HepG2 (cell line): Measurements from ENCODE around the gene DUS3L. TPM values are rescaled to one million over a fixed set of nuclear protein-coding genes. Genes with fewer than 3 reads are reported as not detected.
A peak's percentile ranks its signal among the peaks of the same experiment; 100 is the strongest.

Source experiments
- CEBPB ChIP-seq: IDR thresholded peaks from 2 replicates; pipeline ENCODE4 v1.6.1; 2011; ENCODE audit warnings: low read depth, low read length, improper control_type of control experiment, borderline replicate concordance
- CREM ChIP-seq, 2 experiments: sonication (generic) in 1 of 2; formaldehyde crosslinking in 1 of 2; IDR thresholded peaks; 2 replicates each; pipeline versions ENCODE4 v1.4.0 to v1.6.1; 2016 to 2020; ENCODE audit warnings: antibody characterized with exemption in 1 of 2, mild to moderate bottlenecking in 1 of 2, missing genetic modification reagents in 1 of 2
- MTA1 ChIP-seq: sonication (generic); formaldehyde crosslinking; IDR thresholded peaks from 2 replicates; pipeline ENCODE4 v1.4.0; 2020; ENCODE audit warnings: missing genetic modification reagents, mild to moderate bottlenecking, borderline replicate concordance
- PHF8 ChIP-seq: sonication (generic); formaldehyde crosslinking; IDR thresholded peaks from 2 replicates; pipeline ENCODE4 v1.5.0; 2020; ENCODE audit warnings: missing genetic modification reagents
- SMARCE1 ChIP-seq: fragments of 450-650 bp; IDR thresholded peaks from 2 replicates; pipeline ENCODE4 v1.6.1; 2017; ENCODE audit warnings: borderline replicate concordance
- ZNF138 ChIP-seq: sonication (generic); formaldehyde crosslinking; IDR thresholded peaks from 2 replicates; pipeline ENCODE4 v1.5.0; 2020; ENCODE audit warnings: mild to moderate bottlenecking, low read depth, missing genetic modification reagents
- ZNF382 ChIP-seq: sonication (generic); formaldehyde crosslinking; IDR thresholded peaks from 2 replicates; pipeline ENCODE4 v1.5.0; 2020; ENCODE audit warnings: missing genetic modification reagents, mild to moderate bottlenecking, borderline replicate concordance
- ZNF44 ChIP-seq: sonication (generic); formaldehyde crosslinking; IDR thresholded peaks from 2 replicates; pipeline ENCODE4 v1.5.1; 2020; ENCODE audit warnings: mild to moderate bottlenecking, missing genetic modification reagents
- ZNF547 ChIP-seq: sonication (generic); formaldehyde crosslinking; IDR thresholded peaks from 2 replicates; pipeline ENCODE4 v1.5.1; 2020; ENCODE audit warnings: mild to moderate bottlenecking, missing genetic modification reagents
- ZNF724P ChIP-seq: sonication (generic); formaldehyde crosslinking; IDR thresholded peaks from 2 replicates; pipeline ENCODE4 v1.8.0; 2022; ENCODE audit warnings: missing genetic modification reagents, borderline replicate concordance
- polyA plus RNA-seq, 8 experiments: library from polyadenylated mRNA; depleted of rRNA in 3 of 8; stranded (reverse) in 7 of 8; unstranded in 1 of 8; fragments of >200 nt; fragmentation: Illumina TruSeq in 4 of 8; extraction: Trizol in 4 of 8; gene quantifications; 2 replicates each; pipeline versions ENCODE4 v1.2.1 to v1.2.3, GENCODE V29; 2011 to 2016; ENCODE audit warnings: low read depth in 4 of 8, missing spikeins in 1 of 8, mixed read lengths in 1 of 8; ENCODE audit not compliant: insufficient read depth in 1 of 8
- total RNA-seq, 5 experiments: library from RNA; depleted of rRNA; stranded (reverse); fragments of >200 nt; fragmentation: Illumina TruSeq; extraction: Trizol; gene quantifications; 2 replicates each; pipeline ENCODE4 v1.2.3, GENCODE V29; 2016; ENCODE audit warnings: low read depth in 1 of 5
- TF ChIP-seq, protein P1 (sequence below): IDR thresholded peaks from 2 replicates; pipeline ENCODE4 v1.6.1; 2016; ENCODE audit warnings: low read depth
- TF ChIP-seq, protein P2 (sequence below): sonication (generic); formaldehyde crosslinking; IDR thresholded peaks from 2 replicates; pipeline ENCODE4 v1.8.0; 2023; ENCODE audit warnings: mild to moderate bottlenecking, missing genetic modification reagents
- TF ChIP-seq, protein P3 (sequence below): IDR thresholded peaks from 2 replicates; pipeline ENCODE4 v1.6.1; 2016
- TF ChIP-seq, protein P4 (sequence below): sonication (generic); formaldehyde crosslinking; IDR thresholded peaks from 2 replicates; pipeline ENCODE4 v1.4.0; 2020; ENCODE audit warnings: missing genetic modification reagents
- TF ChIP-seq, protein P5 (sequence below): sonication (generic); formaldehyde crosslinking; IDR thresholded peaks from 2 replicates; pipeline ENCODE4 v1.5.0; 2020; ENCODE audit warnings: mild to moderate bottlenecking, missing genetic modification reagents, borderline replicate concordance
- TF ChIP-seq, protein P6 (sequence below): sonication (generic); formaldehyde crosslinking; IDR thresholded peaks from 2 replicates; pipeline ENCODE4 v1.8.0; 2022; ENCODE audit warnings: missing genetic modification reagents, low read depth, mild to moderate bottlenecking, borderline replicate concordance
- TF ChIP-seq, protein P7 (sequence below): sonication (generic); formaldehyde crosslinking; IDR thresholded peaks from 2 replicates; pipeline ENCODE4 v1.5.1; 2020; ENCODE audit warnings: mild to moderate bottlenecking, missing genetic modification reagents, borderline replicate concordance

DUS3L gene
- total and polyA plus RNA-seq, 2 of the 13 experiments (the other 11 are each of a cell fraction or from before 2014, with no cell fraction given): 13.3 to 25.1 TPM

DNA sequence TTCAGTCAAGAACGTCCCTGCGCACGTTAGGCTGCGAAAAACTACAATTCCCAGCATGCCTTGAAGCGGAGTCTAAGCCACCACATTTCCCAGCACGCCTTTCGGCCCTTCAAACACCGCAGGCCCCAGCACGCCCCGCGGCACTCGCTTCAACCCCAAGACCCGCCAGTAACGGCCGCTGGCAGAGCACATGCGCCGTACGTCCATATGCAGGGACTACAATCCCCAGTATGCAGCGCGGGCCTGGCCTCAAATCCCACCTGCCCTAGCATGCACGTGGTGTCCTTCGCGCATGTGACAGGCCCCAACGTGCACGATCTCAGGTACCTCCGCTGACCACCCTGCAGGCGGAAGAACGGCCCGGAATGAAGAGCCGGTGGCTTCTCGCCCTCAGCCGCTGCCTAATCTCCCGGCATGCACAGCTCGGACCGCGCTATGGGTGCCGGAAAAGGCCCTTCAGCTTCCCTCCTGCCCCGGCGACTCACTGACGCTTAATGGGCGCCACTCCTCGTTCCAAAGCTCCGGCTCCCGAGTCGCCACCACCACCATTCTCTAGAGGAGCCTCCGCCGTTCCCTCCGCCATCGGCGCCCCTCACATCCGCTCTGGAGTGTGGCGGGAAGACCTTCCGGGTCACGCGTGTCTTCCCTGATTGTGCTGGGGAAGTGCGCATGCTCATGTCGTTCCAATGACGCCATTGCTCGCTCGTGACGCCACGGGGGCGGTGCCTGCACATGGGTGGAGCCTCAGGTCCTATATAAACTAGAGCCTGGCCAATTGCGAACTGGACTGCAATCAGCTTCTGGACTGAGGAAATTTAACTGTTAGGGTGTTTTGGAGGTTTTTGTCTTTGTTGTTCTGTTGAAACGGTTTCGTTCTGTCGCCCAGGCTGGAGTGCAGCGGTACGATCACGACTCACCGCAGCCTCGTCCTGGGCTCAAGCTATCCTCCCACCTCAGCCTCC lies at the start of gene DUS3L (continued):
- TF ChIP-seq, protein P1, sequence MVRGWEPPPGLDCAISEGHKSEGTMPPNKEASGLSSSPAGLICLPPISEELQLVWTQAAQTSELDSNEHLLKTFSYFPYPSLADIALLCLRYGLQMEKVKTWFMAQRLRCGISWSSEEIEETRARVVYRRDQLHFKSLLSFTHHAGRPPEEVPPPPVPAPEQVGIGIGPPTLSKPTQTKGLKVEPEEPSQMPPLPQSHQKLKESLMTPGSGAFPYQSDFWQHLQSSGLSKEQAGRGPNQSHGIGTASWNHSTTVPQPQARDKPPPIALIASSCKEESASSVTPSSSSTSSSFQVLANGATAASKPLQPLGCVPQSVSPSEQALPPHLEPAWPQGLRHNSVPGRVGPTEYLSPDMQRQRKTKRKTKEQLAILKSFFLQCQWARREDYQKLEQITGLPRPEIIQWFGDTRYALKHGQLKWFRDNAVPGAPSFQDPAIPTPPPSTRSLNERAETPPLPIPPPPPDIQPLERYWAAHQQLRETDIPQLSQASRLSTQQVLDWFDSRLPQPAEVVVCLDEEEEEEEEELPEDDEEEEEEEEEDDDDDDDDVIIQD: peak; percentile 72
- TF ChIP-seq, protein P2, sequence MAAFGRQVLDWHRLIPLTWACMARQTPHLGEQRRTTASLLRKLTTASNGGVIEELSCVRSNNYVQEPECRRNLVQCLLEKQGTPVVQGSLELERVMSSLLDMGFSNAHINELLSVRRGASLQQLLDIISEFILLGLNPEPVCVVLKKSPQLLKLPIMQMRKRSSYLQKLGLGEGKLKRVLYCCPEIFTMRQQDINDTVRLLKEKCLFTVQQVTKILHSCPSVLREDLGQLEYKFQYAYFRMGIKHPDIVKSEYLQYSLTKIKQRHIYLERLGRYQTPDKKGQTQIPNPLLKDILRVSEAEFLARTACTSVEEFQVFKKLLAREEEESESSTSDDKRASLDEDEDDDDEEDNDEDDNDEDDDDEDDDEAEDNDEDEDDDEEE (CRISPR knock-in tag): peak; percentile 90
- TF ChIP-seq, protein P3, sequence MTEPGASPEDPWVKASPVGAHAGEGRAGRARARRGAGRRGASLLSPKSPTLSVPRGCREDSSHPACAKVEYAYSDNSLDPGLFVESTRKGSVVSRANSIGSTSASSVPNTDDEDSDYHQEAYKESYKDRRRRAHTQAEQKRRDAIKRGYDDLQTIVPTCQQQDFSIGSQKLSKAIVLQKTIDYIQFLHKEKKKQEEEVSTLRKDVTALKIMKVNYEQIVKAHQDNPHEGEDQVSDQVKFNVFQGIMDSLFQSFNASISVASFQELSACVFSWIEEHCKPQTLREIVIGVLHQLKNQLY (CRISPR knock-in tag): peak; percentile 69
- no peak for TF ChIP-seq SMARCE1
- TF ChIP-seq CEBPB: no peak
- TF ChIP-seq ZNF44 (CRISPR knock-in tag): peak; percentile 87; the same call in 1 of the 2 replicates
- no peak for TF ChIP-seq ZNF382 (CRISPR knock-in tag)
- TF ChIP-seq, protein P4, sequence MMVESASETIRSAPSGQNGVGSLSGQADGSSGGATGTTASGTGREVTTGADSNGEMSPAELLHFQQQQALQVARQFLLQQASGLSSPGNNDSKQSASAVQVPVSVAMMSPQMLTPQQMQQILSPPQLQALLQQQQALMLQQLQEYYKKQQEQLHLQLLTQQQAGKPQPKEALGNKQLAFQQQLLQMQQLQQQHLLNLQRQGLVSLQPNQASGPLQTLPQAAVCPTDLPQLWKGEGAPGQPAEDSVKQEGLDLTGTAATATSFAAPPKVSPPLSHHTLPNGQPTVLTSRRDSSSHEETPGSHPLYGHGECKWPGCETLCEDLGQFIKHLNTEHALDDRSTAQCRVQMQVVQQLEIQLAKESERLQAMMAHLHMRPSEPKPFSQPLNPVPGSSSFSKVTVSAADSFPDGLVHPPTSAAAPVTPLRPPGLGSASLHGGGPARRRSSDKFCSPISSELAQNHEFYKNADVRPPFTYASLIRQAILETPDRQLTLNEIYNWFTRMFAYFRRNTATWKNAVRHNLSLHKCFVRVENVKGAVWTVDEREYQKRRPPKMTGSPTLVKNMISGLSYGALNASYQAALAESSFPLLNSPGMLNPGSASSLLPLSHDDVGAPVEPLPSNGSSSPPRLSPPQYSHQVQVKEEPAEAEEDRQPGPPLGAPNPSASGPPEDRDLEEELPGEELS: no peak; the same call in 1 of the 2 replicates
- TF ChIP-seq, protein P5, sequence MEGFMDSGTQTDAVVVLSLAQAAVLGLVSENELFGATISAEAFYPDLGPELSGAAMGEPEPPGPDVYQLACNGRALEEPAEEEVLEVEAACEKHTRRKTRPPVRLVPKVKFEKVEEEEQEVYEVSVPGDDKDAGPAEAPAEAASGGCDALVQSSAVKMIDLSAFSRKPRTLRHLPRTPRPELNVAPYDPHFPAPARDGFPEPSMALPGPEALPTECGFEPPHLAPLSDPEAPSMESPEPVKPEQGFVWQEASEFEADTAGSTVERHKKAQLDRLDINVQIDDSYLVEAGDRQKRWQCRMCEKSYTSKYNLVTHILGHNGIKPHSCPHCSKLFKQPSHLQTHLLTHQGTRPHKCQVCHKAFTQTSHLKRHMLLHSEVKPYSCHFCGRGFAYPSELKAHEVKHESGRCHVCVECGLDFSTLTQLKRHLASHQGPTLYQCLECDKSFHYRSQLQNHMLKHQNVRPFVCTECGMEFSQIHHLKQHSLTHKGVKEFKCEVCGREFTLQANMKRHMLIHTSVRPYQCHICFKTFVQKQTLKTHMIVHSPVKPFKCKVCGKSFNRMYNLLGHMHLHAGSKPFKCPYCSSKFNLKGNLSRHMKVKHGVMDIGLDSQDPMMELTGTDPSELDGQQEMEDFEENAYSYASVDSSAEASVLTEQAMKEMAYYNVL (CRISPR knock-in tag): peak; percentile 79; the same call in 1 of the 2 replicates
- TF ChIP-seq ZNF138 (CRISPR knock-in tag): peak; percentile 62; the same call in 1 of the 2 replicates
- TF ChIP-seq, protein P6, sequence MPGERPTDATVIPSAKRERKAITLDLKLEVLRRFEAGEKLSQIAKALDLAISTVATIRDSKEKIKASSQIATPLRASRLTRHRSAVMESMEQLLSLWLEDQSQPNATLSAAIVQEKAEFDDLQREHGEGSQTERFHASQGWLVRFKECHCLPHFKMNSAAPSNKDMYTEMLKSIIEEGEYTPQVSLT (CRISPR knock-in tag): no peak
- TF ChIP-seq ZNF547 (CRISPR knock-in tag): peak; percentile 97
- TF ChIP-seq, protein P7, sequence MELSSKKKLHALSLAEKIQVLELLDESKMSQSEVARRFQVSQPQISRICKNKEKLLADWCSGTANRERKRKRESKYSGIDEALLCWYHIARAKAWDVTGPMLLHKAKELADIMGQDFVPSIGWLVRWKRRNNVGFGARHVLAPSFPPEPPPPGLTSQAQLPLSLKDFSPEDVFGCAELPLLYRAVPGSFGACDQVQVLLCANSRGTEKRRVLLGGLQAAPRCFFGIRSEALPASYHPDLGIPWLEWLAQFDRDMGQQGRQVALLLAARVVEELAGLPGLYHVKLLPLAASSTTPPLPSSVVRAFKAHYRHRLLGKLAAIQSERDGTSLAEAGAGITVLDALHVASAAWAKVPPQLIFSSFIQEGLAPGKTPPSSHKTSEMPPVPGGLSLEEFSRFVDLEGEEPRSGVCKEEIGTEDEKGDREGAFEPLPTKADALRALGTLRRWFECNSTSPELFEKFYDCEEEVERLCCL (CRISPR knock-in tag): peak; percentile 93
- TF ChIP-seq MTA1 (CRISPR knock-in tag): peak; percentile 66; the same call in 1 of the 2 replicates
- 0 out of 2 replicates have a peak, but pooled peaks have one; percentile 22 for TF ChIP-seq ZNF724P (CRISPR knock-in tag)
- TF ChIP-seq CREM (IDR thresholded peaks at IDR 0.05): peak; percentile 96
- TF ChIP-seq CREM (CRISPR knock-in tag; IDR thresholded peaks at IDR 0.05): no peak
- TF ChIP-seq PHF8 (CRISPR knock-in tag): peak; percentile 78
